ENCODE measurements around the gene PDIA4.

DNA sequence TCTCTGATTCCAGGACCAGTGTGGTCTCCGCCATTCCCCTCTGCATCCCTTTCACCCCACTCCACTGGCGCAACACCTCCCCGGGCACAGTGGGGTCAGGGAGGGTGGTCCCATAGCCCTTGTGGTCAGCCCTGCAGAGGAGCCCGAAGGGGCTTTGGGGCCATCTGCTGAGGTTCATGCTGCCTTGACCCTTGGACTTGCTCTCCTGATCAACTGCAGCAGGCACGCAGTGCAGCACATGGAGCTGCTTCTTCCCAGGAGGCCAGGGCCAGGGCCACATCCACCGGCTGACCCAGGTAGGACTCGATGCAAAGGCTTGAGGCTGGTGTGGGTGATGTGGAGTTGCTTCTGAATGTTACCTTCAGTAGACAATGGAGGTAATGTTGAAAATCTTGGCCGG is 35.1 kb downstream of the PDIA4 start:
- TF ChIP-seq, protein P1, sequence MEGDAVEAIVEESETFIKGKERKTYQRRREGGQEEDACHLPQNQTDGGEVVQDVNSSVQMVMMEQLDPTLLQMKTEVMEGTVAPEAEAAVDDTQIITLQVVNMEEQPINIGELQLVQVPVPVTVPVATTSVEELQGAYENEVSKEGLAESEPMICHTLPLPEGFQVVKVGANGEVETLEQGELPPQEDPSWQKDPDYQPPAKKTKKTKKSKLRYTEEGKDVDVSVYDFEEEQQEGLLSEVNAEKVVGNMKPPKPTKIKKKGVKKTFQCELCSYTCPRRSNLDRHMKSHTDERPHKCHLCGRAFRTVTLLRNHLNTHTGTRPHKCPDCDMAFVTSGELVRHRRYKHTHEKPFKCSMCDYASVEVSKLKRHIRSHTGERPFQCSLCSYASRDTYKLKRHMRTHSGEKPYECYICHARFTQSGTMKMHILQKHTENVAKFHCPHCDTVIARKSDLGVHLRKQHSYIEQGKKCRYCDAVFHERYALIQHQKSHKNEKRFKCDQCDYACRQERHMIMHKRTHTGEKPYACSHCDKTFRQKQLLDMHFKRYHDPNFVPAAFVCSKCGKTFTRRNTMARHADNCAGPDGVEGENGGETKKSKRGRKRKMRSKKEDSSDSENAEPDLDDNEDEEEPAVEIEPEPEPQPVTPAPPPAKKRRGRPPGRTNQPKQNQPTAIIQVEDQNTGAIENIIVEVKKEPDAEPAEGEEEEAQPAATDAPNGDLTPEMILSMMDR (IDR thresholded peaks at IDR 0.05; ENCODE audit: insufficient read depth, low read length, poor library complexity, severe bottlenecking), result no peak
- no peak for TF ChIP-seq EZH2phosphoT487 (conservative IDR thresholded peaks at IDR 0.05; ENCODE audit: low read length)

All from SU-DHL-6 (cell line).